Breast epithelium (tissue), 3 donors: ENCODE data around the gene INPP5E.

Experiments used
- POLR2A ChIP-seq: fragments of 450-650 bp; IDR thresholded peaks from one replicate; pipeline ENCODE4 v1.6.1; 2016; ENCODE audit warnings: antibody characterized with exemption, mild to moderate bottlenecking, moderate library complexity
- POLR2AphosphoS5 ChIP-seq, 3 donors: sonication (generic); formaldehyde crosslinking; IDR thresholded peaks; one replicate each; pipeline ENCODE4 v1.6.1; 2017; ENCODE audit warnings: antibody characterized with exemption in 3 of 3
- TF ChIP-seq, protein P1 (sequence below), 3 donors: fragments of 450-650 bp; IDR thresholded peaks; one replicate each; pipeline ENCODE4 v1.5.1; 2016 to 2017; ENCODE audit warnings: antibody characterized with exemption in 3 of 3, mild to moderate bottlenecking in 3 of 3, moderate library complexity in 3 of 3

DNA sequence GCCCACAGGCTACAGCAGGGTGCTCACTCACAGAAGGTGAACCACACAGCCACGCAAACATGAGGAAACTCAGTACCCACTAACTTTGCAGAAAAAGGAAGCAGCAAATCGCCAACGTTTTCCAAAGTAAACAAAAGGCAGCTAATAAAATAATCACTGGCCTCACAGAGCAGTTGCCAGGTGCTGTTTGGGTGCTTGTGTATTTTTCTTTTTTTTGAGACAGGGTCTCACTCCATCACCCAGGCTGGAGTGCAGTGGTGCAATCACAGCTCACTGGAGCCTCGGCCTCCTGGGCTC, 43.5 kb downstream of the INPP5E start:
- TF ChIP-seq, protein P1, sequence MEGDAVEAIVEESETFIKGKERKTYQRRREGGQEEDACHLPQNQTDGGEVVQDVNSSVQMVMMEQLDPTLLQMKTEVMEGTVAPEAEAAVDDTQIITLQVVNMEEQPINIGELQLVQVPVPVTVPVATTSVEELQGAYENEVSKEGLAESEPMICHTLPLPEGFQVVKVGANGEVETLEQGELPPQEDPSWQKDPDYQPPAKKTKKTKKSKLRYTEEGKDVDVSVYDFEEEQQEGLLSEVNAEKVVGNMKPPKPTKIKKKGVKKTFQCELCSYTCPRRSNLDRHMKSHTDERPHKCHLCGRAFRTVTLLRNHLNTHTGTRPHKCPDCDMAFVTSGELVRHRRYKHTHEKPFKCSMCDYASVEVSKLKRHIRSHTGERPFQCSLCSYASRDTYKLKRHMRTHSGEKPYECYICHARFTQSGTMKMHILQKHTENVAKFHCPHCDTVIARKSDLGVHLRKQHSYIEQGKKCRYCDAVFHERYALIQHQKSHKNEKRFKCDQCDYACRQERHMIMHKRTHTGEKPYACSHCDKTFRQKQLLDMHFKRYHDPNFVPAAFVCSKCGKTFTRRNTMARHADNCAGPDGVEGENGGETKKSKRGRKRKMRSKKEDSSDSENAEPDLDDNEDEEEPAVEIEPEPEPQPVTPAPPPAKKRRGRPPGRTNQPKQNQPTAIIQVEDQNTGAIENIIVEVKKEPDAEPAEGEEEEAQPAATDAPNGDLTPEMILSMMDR (IDR thresholded peaks at IDR 0.05): no peak
- TF ChIP-seq POLR2AphosphoS5 (IDR thresholded peaks at IDR 0.05) (no peak), POLR2A (no peak)
